Activated T-cell treated with anti-CD3 and anti-CD28 coated beads, Interleukin-2, amount 50 U/mL, for 48 hours (primary cell): Measurements from ENCODE around the gene CLEC16A.
"Not testable (repeated sequence)": the region's sequence is repeated elsewhere in the genome, so short reads cannot be mapped to it uniquely, and the experiment has no call there.

Source experiments
- DNase-seq, 2 experiments: peaks; one replicate each; pipeline ENCODE4 v3.0.0-alpha.2; 2020

Gene CLEC16A

GRCh38 chr16:11211061-11211976 lies 267.0 kb downstream of the CLEC16A start:
- DNase-seq = no peak

- DNase-seq = no peak
These were observed 267.8 kb downstream of the CLEC16A start for GRCh38 chr16:11211977-11212797.

GRCh38 chr16:11212798-11213196 lies 268.4 kb downstream of the CLEC16A start:
- no peak for DNase-seq

- DNase-seq = no peak
These were observed 269.0 kb downstream of the CLEC16A start for GRCh38 chr16:11213373-11213772.

GRCh38 chr16:11213799-11214198 lies 269.4 kb downstream of the CLEC16A start:
- no peak for DNase-seq

- no peak for DNase-seq
These were observed 271.7 kb downstream of the CLEC16A start for GRCh38 chr16:11215935-11216556.

- DNase-seq = no peak
These were observed 273.6 kb downstream of the CLEC16A start for GRCh38 chr16:11217651-11218603.

- no peak for DNase-seq
These were observed 274.2 kb downstream of the CLEC16A start for GRCh38 chr16:11218604-11218962.

- no peak for DNase-seq
These were observed 274.8 kb downstream of the CLEC16A start for GRCh38 chr16:11219178-11219577.

GRCh38 chr16:11220507-11220906 lies 276.1 kb downstream of the CLEC16A start:
- not testable (repeated sequence) for DNase-seq

GRCh38 chr16:11224096-11224893 lies 279.9 kb downstream of the CLEC16A start:
- DNase-seq = peak; percentile 82 to 84

GRCh38 chr16:11224894-11225676 lies 280.7 kb downstream of the CLEC16A start:
- peak; percentile 92 to 93 for DNase-seq

- peak; percentile 60 to 63 for DNase-seq
These were observed 281.5 kb downstream of the CLEC16A start for GRCh38 chr16:11225677-11226549.

GRCh38 chr16:11229432-11229831 lies 285.1 kb downstream of the CLEC16A start:
- DNase-seq = no peak

- no peak for DNase-seq
These were observed 285.5 kb downstream of the CLEC16A start for GRCh38 chr16:11229906-11230305.

- DNase-seq = no peak
These were observed 287.1 kb downstream of the CLEC16A start for GRCh38 chr16:11231367-11231970.
